Astrocyte (in vitro differentiated cells and primary cell): ENCODE measurements around the gene EXOC4. TPM values are rescaled to one million over a fixed set of nuclear protein-coding genes. Genes with fewer than 3 reads are reported as not detected.

Experiments
- DNase-seq: peaks from one replicate; pipeline ENCODE4 v3.0.0-alpha.2; 2010; ENCODE audit warnings: low read depth
- FAIRE-seq: peaks from 2 replicates; lab custom pipeline; 2011; peaks lifted over from hg19 to GRCh38; lab: Jason Lieb, UNC
- H2AFZ ChIP-seq: 2 replicates; pipeline ENCODE4 v1.6.0; 2012; ENCODE audit warnings: low read depth, low read length, inconsistent platforms
- H3K27ac ChIP-seq: 2 replicates; pipeline ENCODE4 v1.5.1; 2011; ENCODE audit warnings: low read depth, low read length, inconsistent platforms
- H3K27me3 ChIP-seq: 2 replicates; pipeline ENCODE4 v1.6.0; 2011; ENCODE audit warnings: low read length, inconsistent platforms; ENCODE audit not compliant: insufficient read depth
- H3K36me3 ChIP-seq: 2 replicates; pipeline ENCODE4 v1.5.1; 2011; ENCODE audit warnings: low read length, inconsistent platforms; ENCODE audit not compliant: insufficient read depth
- H3K4me1 ChIP-seq: 2 replicates; pipeline ENCODE4 v1.5.1; 2011; ENCODE audit warnings: low read length, inconsistent platforms; ENCODE audit not compliant: insufficient read depth
- H3K4me2 ChIP-seq: 2 replicates; pipeline ENCODE4 v1.6.0; 2012; ENCODE audit warnings: low read length, inconsistent platforms
- H3K4me3 ChIP-seq: 2 replicates; pipeline ENCODE4 v1.5.1; 2011; ENCODE audit warnings: low read depth, mild to moderate bottlenecking, low read length, inconsistent platforms; ENCODE audit not compliant: insufficient read depth
- H3K79me2 ChIP-seq: 2 replicates; pipeline ENCODE4 v1.6.0; 2012; ENCODE audit warnings: mild to moderate bottlenecking, low read length, inconsistent platforms; ENCODE audit not compliant: insufficient read depth
- H3K9ac ChIP-seq: 2 replicates; pipeline ENCODE4 v1.6.0; 2012; ENCODE audit warnings: mild to moderate bottlenecking, low read length, inconsistent platforms
- H3K9me3 ChIP-seq: 2 replicates; pipeline ENCODE4 v1.5.1; 2012; ENCODE audit warnings: low read depth, mild to moderate bottlenecking, low read length, inconsistent platforms; ENCODE audit not compliant: insufficient read depth
- H4K20me1 ChIP-seq: 2 replicates; pipeline ENCODE4 v1.6.0; 2012; ENCODE audit warnings: low read length, inconsistent platforms; ENCODE audit not compliant: insufficient read depth
- H3K27ac Mint-ChIP-seq: one replicate; pipeline ENCODE4 v1.8.0; 2021; ENCODE audit warnings: mild to moderate bottlenecking, mixed read lengths; ENCODE audit not compliant: unreplicated experiment
- H3K27me3 Mint-ChIP-seq: one replicate; pipeline ENCODE4 v1.8.0; 2021; ENCODE audit warnings: low read depth, mixed read lengths; ENCODE audit not compliant: unreplicated experiment
- H3K36me3 Mint-ChIP-seq: one replicate; pipeline ENCODE4 v1.8.0; 2021; ENCODE audit warnings: low read depth, mixed read lengths; ENCODE audit not compliant: unreplicated experiment
- H3K4me1 Mint-ChIP-seq: one replicate; pipeline ENCODE4 v1.8.0; 2021; ENCODE audit warnings: low read depth, mixed read lengths; ENCODE audit not compliant: unreplicated experiment
- H3K4me3 Mint-ChIP-seq: one replicate; pipeline ENCODE4 v1.8.0; 2021; ENCODE audit warnings: mild to moderate bottlenecking, moderate library complexity, mixed read lengths; ENCODE audit not compliant: unreplicated experiment
- H3K9me3 Mint-ChIP-seq: one replicate; pipeline ENCODE4 v1.8.0; 2021; ENCODE audit warnings: mild to moderate bottlenecking, mixed read lengths; ENCODE audit not compliant: unreplicated experiment
- EZH2 ChIP-seq: IDR thresholded peaks from 2 replicates; pipeline ENCODE4 v1.6.1; 2012; ENCODE audit warnings: mild to moderate bottlenecking, low read length, inconsistent platforms; ENCODE audit not compliant: insufficient read depth
- total RNA-seq: library from RNA; stranded (reverse); gene quantifications from 2 replicates; pipeline ENCODE4 v1.2.1, GENCODE V29; 2021
- TF ChIP-seq, protein P1 (sequence below): IDR thresholded peaks from 2 replicates; pipeline ENCODE4 v1.5.1; 2011; ENCODE audit warnings: low read depth, mild to moderate bottlenecking, inconsistent platforms, low read length, moderate library complexity; ENCODE audit not compliant: insufficient read depth

EXOC4 gene
- total RNA-seq, 1 donor from 2014 or later = 57.5 TPM

DNA sequence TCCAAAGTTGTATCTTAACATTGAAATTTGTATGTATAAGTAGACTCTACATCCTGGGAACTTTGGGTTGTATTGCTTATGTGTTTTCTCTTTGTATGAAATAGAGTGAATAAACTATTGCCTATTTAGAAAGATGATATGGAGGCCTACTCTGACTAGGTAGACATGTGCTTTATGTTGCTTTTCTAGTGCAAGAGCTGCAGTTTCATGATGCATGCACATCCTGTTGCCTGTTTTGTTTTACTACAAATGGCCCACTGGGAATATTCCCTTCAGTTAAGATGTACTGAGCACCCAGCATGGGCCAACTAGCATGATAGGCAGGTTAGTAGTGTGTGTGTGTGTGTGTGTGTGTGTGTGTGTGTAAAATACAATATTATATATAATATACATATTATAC is 592.1 kb downstream of the EXOC4 start:
- Mint-ChIP-seq H3K36me3 (peaks cover 5% of the 10 kb centered on the region), H3K4me3 (no peak overlapping the region), H3K9me3 (no peaks in the 10 kb centered on the region), H3K4me1 (peaks cover 10% of the 10 kb centered on the region), H3K27me3 (no peaks in the 10 kb centered on the region), H3K27ac (no peak overlapping the region)
- H3K4me2 ChIP-seq = no peak overlapping the region
- FAIRE-seq (no peak), DNase-seq (no peak)
- H3K9ac ChIP-seq = no peak overlapping the region
- no peak overlapping the region for H2AFZ ChIP-seq
- H3K4me1 ChIP-seq = no peaks in the 10 kb centered on the region
- H3K79me2 ChIP-seq = no peaks in the 10 kb centered on the region
- H3K9me3 ChIP-seq = no peaks in the 10 kb centered on the region
- H3K27me3 ChIP-seq = no peaks in the 10 kb centered on the region
- no peaks in the 10 kb centered on the region for H3K36me3 ChIP-seq
- no peak overlapping the region for H3K27ac ChIP-seq
- TF ChIP-seq EZH2 = no peak
- TF ChIP-seq, protein P1, sequence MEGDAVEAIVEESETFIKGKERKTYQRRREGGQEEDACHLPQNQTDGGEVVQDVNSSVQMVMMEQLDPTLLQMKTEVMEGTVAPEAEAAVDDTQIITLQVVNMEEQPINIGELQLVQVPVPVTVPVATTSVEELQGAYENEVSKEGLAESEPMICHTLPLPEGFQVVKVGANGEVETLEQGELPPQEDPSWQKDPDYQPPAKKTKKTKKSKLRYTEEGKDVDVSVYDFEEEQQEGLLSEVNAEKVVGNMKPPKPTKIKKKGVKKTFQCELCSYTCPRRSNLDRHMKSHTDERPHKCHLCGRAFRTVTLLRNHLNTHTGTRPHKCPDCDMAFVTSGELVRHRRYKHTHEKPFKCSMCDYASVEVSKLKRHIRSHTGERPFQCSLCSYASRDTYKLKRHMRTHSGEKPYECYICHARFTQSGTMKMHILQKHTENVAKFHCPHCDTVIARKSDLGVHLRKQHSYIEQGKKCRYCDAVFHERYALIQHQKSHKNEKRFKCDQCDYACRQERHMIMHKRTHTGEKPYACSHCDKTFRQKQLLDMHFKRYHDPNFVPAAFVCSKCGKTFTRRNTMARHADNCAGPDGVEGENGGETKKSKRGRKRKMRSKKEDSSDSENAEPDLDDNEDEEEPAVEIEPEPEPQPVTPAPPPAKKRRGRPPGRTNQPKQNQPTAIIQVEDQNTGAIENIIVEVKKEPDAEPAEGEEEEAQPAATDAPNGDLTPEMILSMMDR = no peak
- no peaks in the 10 kb centered on the region for H4K20me1 ChIP-seq
- no peak overlapping the region for H3K4me3 ChIP-seq

DNA sequence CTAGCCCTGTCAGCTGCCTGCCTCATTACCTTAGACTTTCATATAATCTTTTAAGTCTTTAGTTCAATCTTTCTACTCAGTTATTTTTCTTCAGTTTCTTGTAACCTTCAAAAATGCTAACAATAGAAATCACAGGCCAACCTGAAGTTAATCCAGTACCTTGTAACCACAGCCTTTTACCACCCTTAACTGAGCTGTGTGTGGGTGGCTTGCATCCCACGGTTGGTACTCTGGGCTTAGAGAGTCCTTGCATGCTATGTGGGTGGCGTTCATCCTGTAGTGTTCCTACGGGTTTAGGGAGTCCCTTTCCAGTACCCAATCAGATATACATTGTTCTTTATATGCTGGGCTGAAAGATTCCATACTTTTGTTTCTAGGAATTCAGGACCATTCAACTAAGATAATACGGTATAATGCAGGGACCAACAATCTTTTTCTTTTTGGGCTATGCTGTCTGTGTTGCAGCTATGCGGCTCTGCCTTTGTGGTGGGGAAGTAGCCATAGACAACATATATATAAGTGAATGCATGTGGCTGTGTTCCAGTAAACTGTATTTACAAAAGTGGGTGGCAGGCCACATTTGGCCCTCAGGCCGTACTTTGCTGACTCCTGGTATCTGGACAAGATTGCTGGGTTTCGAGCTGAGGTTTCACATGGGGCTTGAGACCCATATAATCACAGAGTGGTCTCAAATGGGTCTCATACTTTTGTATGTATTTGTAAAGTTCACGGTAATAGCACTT is 593.5 kb downstream of the EXOC4 start:
- H3K27me3 ChIP-seq = no peaks in the 10 kb centered on the region
- no peak overlapping the region for H3K4me2 ChIP-seq
- H3K27me3 Mint-ChIP-seq = no peaks in the 10 kb centered on the region
- H3K79me2 ChIP-seq = no peaks in the 10 kb centered on the region
- no peak overlapping the region for H3K9ac ChIP-seq
- FAIRE-seq = no peak
- no peak overlapping the region for H3K4me3 ChIP-seq
- no peak overlapping the region for H3K27ac ChIP-seq
- no peak overlapping the region for H2AFZ ChIP-seq
- no peak for TF ChIP-seq EZH2
- TF ChIP-seq, protein P1 = no peak
- H3K4me3 Mint-ChIP-seq = no peak overlapping the region
- H3K9me3 Mint-ChIP-seq = no peaks in the 10 kb centered on the region
- no peak overlapping the region for H3K27ac Mint-ChIP-seq
- DNase-seq = no peak
- no peaks in the 10 kb centered on the region for H3K4me1 ChIP-seq
- no peaks in the 10 kb centered on the region for H3K9me3 ChIP-seq
- no peaks in the 10 kb centered on the region for H4K20me1 ChIP-seq
- H3K4me1 Mint-ChIP-seq = peaks cover 10% of the 10 kb centered on the region
- H3K36me3 Mint-ChIP-seq = peaks cover 5% of the 10 kb centered on the region
- H3K36me3 ChIP-seq = no peaks in the 10 kb centered on the region

DNA sequence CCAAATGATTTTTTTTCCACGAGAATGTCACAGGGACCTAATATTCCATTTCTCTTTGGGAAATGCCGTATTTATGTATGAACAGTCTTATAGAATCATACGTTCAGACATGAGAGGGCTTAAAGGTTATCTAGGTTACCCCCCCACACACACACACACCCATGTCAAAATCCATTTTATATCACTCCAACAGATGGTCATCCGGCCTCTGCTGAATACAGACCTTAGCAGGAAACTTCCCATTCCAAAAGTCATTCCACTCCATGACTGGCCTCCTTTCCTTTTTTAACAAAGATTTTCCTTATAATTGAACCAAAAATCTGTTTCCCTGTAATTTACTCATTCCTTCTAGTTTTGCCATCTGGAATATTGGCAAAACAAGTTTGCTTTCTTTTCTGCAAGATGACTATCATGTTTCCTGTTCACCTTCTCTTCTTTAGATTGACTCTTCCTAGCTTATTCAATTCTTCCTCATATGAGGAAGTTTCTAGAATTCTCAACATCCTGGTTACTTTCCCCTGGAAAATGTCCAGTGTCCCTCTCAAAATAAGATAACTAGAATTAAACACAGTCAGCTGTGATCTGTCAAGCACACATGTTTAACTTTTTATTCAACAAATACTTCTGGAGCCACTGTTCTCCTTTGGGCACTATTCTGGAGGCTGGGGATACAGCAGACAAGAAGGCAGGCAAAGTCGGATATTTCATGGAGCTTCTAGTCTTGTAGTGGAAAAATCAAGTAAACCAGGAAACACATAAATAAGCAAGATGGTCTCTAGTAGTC is 597.8 kb downstream of the EXOC4 start:
- H3K27ac ChIP-seq = no peak overlapping the region
- no peaks in the 10 kb centered on the region for H4K20me1 ChIP-seq
- H2AFZ ChIP-seq = no peak overlapping the region
- no peak overlapping the region for H3K4me2 ChIP-seq
- no peak overlapping the region for H3K4me3 ChIP-seq
- no peaks in the 10 kb centered on the region for H3K27me3 ChIP-seq
- TF ChIP-seq EZH2 = no peak
- H3K4me3 Mint-ChIP-seq = no peak overlapping the region
- no peaks in the 10 kb centered on the region for H3K36me3 Mint-ChIP-seq
- FAIRE-seq (no peak), DNase-seq (no peak)
- H3K27me3 Mint-ChIP-seq = no peaks in the 10 kb centered on the region
- peaks cover 31% of the 10 kb centered on the region for H3K4me1 Mint-ChIP-seq
- no peak overlapping the region for H3K27ac Mint-ChIP-seq
- no peaks in the 10 kb centered on the region for H3K9me3 Mint-ChIP-seq
- H3K9me3 ChIP-seq = no peaks in the 10 kb centered on the region
- H3K79me2 ChIP-seq = no peaks in the 10 kb centered on the region
- peaks cover 20% of the 10 kb centered on the region for H3K4me1 ChIP-seq
- no peak overlapping the region for H3K9ac ChIP-seq
- no peaks in the 10 kb centered on the region for H3K36me3 ChIP-seq
